GM12872 (cell line): Measurements from ENCODE around the gene ARAP2.
A peak's percentile ranks its signal among the peaks of the same experiment; 100 is the strongest.

Experiments
- CTCF ChIP-seq: IDR thresholded peaks from 3 replicates; pipeline ENCODE4 v1.5.1; 2011; ENCODE audit warnings: low read depth, mild to moderate bottlenecking, low read length, moderate library complexity; ENCODE audit not compliant: insufficient read depth

The ARAP2 gene, protein sequence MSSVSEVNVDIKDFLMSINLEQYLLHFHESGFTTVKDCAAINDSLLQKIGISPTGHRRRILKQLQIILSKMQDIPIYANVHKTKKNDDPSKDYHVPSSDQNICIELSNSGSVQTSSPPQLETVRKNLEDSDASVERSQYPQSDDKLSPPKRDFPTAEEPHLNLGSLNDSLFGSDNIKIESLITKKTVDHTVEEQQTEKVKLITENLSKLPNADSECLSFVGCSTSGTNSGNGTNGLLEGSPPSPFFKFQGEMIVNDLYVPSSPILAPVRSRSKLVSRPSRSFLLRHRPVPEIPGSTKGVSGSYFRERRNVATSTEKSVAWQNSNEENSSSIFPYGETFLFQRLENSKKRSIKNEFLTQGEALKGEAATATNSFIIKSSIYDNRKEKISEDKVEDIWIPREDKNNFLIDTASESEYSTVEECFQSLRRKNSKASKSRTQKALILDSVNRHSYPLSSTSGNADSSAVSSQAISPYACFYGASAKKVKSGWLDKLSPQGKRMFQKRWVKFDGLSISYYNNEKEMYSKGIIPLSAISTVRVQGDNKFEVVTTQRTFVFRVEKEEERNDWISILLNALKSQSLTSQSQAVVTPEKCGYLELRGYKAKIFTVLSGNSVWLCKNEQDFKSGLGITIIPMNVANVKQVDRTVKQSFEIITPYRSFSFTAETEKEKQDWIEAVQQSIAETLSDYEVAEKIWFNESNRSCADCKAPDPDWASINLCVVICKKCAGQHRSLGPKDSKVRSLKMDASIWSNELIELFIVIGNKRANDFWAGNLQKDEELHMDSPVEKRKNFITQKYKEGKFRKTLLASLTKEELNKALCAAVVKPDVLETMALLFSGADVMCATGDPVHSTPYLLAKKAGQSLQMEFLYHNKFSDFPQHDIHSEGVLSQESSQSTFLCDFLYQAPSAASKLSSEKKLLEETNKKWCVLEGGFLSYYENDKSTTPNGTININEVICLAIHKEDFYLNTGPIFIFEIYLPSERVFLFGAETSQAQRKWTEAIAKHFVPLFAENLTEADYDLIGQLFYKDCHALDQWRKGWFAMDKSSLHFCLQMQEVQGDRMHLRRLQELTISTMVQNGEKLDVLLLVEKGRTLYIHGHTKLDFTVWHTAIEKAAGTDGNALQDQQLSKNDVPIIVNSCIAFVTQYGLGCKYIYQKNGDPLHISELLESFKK (N-terminal part only)

GRCh38 chr4:36244257-36245082 is at the start of gene ARAP2:
Gene ARAP2, minus strand, starts transcription at chr4:36244514. Its CDS starts 15,028 bp downstream, at chr4:36229486.
- TF ChIP-seq CTCF, result no peak

- TF ChIP-seq CTCF, result no peak
Measured at GRCh38 chr4:36292556-36293188, 48.4 kb upstream of the ARAP2 start.

GRCh38 chr4:36290641-36291040 is 46.3 kb upstream of the ARAP2 start:
- no peak for TF ChIP-seq CTCF

DNA sequence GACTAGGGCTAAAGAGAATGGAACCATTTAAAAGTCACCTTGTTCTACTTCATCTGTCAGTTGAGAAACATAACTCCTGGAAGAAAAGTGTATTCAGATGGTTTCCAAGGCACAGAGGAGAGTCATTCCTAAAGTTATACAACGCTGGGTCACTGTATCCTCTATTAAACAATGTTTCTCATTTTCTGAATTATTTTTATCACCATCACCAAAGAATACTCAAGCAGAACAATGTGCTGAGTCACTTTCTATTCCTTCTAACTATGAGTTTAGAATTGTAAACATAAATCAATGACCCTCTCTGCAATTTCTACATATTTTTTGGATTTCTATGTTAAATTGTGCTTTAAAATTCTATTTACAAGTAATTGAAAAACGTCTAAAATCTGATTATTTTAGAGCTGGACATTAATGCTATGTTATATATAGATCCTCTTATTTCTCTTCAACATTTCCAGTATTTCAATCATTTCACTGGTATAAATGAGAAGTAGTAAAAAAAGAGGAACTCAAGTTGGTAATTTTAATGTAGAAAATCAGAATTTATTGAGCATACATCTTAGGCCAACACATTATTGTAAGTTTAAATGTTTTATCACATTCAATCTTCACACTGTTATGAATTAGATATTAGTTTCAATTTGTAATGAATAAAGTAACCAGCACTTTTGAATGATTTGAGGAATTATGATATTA is 44.6 kb upstream of the ARAP2 start:
- TF ChIP-seq CTCF, result no peak

DNA sequence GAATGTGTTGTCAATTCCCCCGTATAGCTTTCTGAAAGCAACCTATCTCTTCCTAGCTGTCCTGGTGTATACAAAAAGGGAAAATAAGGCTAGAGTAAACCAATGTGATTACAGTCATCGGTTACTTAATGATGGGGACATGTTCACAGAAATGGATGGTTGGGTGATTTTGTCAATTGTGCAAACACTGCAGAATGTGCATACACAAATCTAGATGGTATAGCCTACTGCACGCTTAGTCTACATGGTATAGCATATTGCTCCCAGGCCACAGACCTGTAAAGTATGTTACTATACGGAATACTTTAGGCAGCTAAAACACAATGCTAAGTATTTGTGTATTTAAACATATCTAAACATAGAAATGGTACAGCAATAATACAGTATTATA is 42.2 kb upstream of the ARAP2 start:
- TF ChIP-seq CTCF, result no peak

GRCh38 chr4:36285784-36286480 is 41.6 kb upstream of the ARAP2 start:
- TF ChIP-seq CTCF, result 0 out of 3 replicates have a peak, but pooled peaks have one; percentile 5
